Neural cell (in vitro differentiated cells): ENCODE measurements around the gene ERGIC3. TPM values are rescaled to one million over a fixed set of nuclear protein-coding genes. Genes with fewer than 3 reads are reported as not detected.

Experiments
- H2AFZ ChIP-seq: fragments of 200-600, 300-800 bp; sonication (generic), shearing (Covaris generic); 2 replicates; pipeline ENCODE4 v1.6.0; 2014; ENCODE audit warnings: low read depth, mild to moderate bottlenecking, antibody characterized with exemption, low read length, moderate library complexity
- H3F3A ChIP-seq: fragments of 200-600 bp; shearing (Covaris generic); 2 replicates; pipeline ENCODE4 v1.6.1; 2016; ENCODE audit warnings: mild to moderate bottlenecking, moderate library complexity, mixed read lengths, antibody characterized with exemption, low read length; ENCODE audit not compliant: insufficient read depth, poor library complexity, severe bottlenecking
- H3K27ac ChIP-seq: fragments of 200-600, 300-800 bp; sonication (generic), shearing (Covaris generic); 2 replicates; pipeline ENCODE4 v1.5.1; 2014; ENCODE audit warnings: mild to moderate bottlenecking, low read length, moderate library complexity
- H3K27me3 ChIP-seq: fragments of 300-800, 200-600 bp; sonication (generic), shearing (Covaris generic); 2 replicates; pipeline ENCODE4 v1.6.0; 2014; ENCODE audit warnings: mild to moderate bottlenecking, low read depth, low read length, moderate library complexity; ENCODE audit not compliant: insufficient read depth
- H3K36me3 ChIP-seq: fragments of 300-800, 200-600 bp; sonication (generic), shearing (Covaris generic); 2 replicates; pipeline ENCODE4 v1.5.1; 2014; ENCODE audit warnings: mild to moderate bottlenecking, antibody characterized with exemption, low read length, moderate library complexity; ENCODE audit not compliant: insufficient read depth
- H3K4me2 ChIP-seq: fragments of 300-800, 200-600 bp; sonication (generic), shearing (Covaris generic); 2 replicates; pipeline ENCODE4 v1.6.0; 2014; ENCODE audit warnings: mild to moderate bottlenecking, low read length
- H3K4me3 ChIP-seq: fragments of 300-800, 200-600 bp; sonication (generic), shearing (Covaris generic); 2 replicates; pipeline ENCODE4 v1.5.1; 2014; ENCODE audit warnings: mild to moderate bottlenecking, low read length, moderate library complexity
- H3K79me2 ChIP-seq: fragments of 200-600 bp; shearing (Covaris generic); replicated peaks from 2 replicates; pipeline ENCODE4 v1.6.0; 2014; ENCODE audit warnings: mild to moderate bottlenecking, low read length, moderate library complexity; ENCODE audit not compliant: insufficient read depth
- H3K9ac ChIP-seq: fragments of 300-800, 200-600 bp; sonication (generic), shearing (Covaris generic); 2 replicates; pipeline ENCODE4 v1.6.1; 2016; ENCODE audit warnings: mild to moderate bottlenecking, low read length, mixed read lengths
- H3K9me2 ChIP-seq: fragments of 200-600 bp; shearing (Covaris generic); 2 replicates; pipeline ENCODE4 v1.6.1; 2016; ENCODE audit warnings: mild to moderate bottlenecking, low read length, mixed read lengths; ENCODE audit not compliant: insufficient read depth
- H3K9me3 ChIP-seq: fragments of 200-600, 300-800 bp; sonication (generic), shearing (Covaris generic); 2 replicates; pipeline ENCODE4 v1.6.1; 2016; ENCODE audit warnings: mild to moderate bottlenecking, mixed run types, low read length, moderate library complexity, mixed read lengths
- H4K20me1 ChIP-seq: fragments of 200-600 bp; shearing (Covaris generic); 2 replicates; pipeline ENCODE4 v1.6.1; 2016; ENCODE audit warnings: mild to moderate bottlenecking, mixed run types; ENCODE audit not compliant: insufficient read depth
- CTCF ChIP-seq: fragments of 450-650 bp; IDR thresholded peaks from 2 replicates; pipeline ENCODE4 v1.5.1; 2014; ENCODE audit warnings: antibody characterized with exemption, mild to moderate bottlenecking, moderate library complexity; ENCODE audit not compliant: poor library complexity, severe bottlenecking
- EP300 ChIP-seq: fragments of 450-650 bp; conservative IDR thresholded peaks from 2 replicates; pipeline ENCODE4 v1.6.1; 2014; ENCODE audit warnings: antibody characterized with exemption, mild to moderate bottlenecking, moderate library complexity; ENCODE audit not compliant: poor library complexity, severe bottlenecking
- EZH2 ChIP-seq: fragments of 200-600, 300-800 bp; shearing (Covaris generic), sonication (generic); IDR thresholded peaks from 2 replicates; pipeline ENCODE4 v1.6.1; 2014; ENCODE audit warnings: antibody characterized with exemption, low read length, borderline replicate concordance, mild to moderate bottlenecking; ENCODE audit not compliant: insufficient read depth, poor library complexity, severe bottlenecking
- MXI1 ChIP-seq: fragments of 450-650 bp; conservative IDR thresholded peaks from 2 replicates; pipeline ENCODE4 v1.6.1; 2014; ENCODE audit warnings: antibody characterized with exemption, mild to moderate bottlenecking; ENCODE audit not compliant: poor library complexity, severe bottlenecking
- POLR2AphosphoS5 ChIP-seq: IDR thresholded peaks from 2 replicates; pipeline ENCODE4 v1.6.1; 2012
- RAD21 ChIP-seq: fragments of 450-650 bp; conservative IDR thresholded peaks from 2 replicates; pipeline ENCODE4 v1.6.1; 2014; ENCODE audit warnings: antibody characterized with exemption, mild to moderate bottlenecking, moderate library complexity
- REST ChIP-seq: IDR thresholded peaks from 2 replicates; pipeline ENCODE4 v1.6.1; 2012; ENCODE audit warnings: borderline replicate concordance
- SMC3 ChIP-seq: fragments of 450-650 bp; conservative IDR thresholded peaks from 2 replicates; pipeline ENCODE4 v1.6.1; 2014; ENCODE audit warnings: antibody characterized with exemption, mild to moderate bottlenecking, moderate library complexity; ENCODE audit not compliant: poor library complexity
- TAF1 ChIP-seq: IDR thresholded peaks from 2 replicates; pipeline ENCODE4 v1.6.1; 2012; ENCODE audit warnings: low read depth
- polyA plus RNA-seq: library from polyadenylated mRNA; depleted of rRNA; stranded (reverse); fragments of >200 nt; gene quantifications from 2 replicates; pipeline ENCODE4 v1.2.3, GENCODE V29; 2014

ERGIC3 gene
- polyA plus RNA-seq, 1 donor from 2014 or later: 385 TPM

GRCh38 chr20:35603695-35604448 is 62.0 kb downstream of the ERGIC3 start:
- TF ChIP-seq CTCF (no peak), EP300 (no peak), POLR2AphosphoS5 (no peak)
- H3K27me3 ChIP-seq: peaks cover 29% of the 10 kb centered on the region

DNA sequence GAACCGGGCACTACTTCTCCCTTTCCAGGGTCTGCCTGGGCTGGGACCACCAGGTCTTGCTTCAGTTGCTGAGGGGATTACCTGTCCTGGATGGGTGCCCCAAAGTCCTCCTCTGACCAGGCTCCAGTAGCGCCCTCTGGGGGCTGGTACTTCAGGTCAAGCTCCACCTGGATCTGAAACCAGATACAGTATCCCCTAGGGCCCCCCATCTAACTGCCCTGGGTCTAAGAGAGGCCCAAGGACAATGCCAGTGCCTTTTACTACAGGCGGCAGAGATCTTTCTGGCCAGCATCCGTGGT is 62.5 kb downstream of the ERGIC3 start:
- TF ChIP-seq EP300: no peak
- TF ChIP-seq RAD21: no peak
- TF ChIP-seq POLR2AphosphoS5: no peak
- TF ChIP-seq SMC3: no peak
- no peak for TF ChIP-seq EZH2
- TF ChIP-seq TAF1: no peak
- no peak for TF ChIP-seq CTCF
- TF ChIP-seq MXI1: no peak
- no peak for TF ChIP-seq REST
- H3K9me2 ChIP-seq: no peaks in the 10 kb centered on the region
- H3K9me3 ChIP-seq: no peaks in the 10 kb centered on the region
- no peaks in the 10 kb centered on the region for H3K79me2 ChIP-seq
- H3K4me2 ChIP-seq: no peak overlapping the region
- no peak overlapping the region for H2AFZ ChIP-seq
- no peak overlapping the region for H3K9ac ChIP-seq
- H3K36me3 ChIP-seq: no peaks in the 10 kb centered on the region
- H3K27me3 ChIP-seq: peaks cover 29% of the 10 kb centered on the region
- H3F3A ChIP-seq: no peaks in the 10 kb centered on the region
- H3K4me3 ChIP-seq: no peak overlapping the region
- no peaks in the 10 kb centered on the region for H4K20me1 ChIP-seq
- H3K27ac ChIP-seq: no peak overlapping the region

More at GRCh38 chr20:35603695-35604448, 62.0 kb downstream of the ERGIC3 start:
- H2AFZ ChIP-seq: no peak overlapping the region
- H3K36me3 ChIP-seq: no peaks in the 10 kb centered on the region
- H3K4me3 ChIP-seq: no peak overlapping the region
- no peak overlapping the region for H3K9ac ChIP-seq
- H3K9me3 ChIP-seq: no peaks in the 10 kb centered on the region
- H3F3A ChIP-seq: no peaks in the 10 kb centered on the region
- no peak overlapping the region for H3K27ac ChIP-seq
- H4K20me1 ChIP-seq: no peaks in the 10 kb centered on the region
- no peaks in the 10 kb centered on the region for H3K79me2 ChIP-seq
- H3K9me2 ChIP-seq: no peaks in the 10 kb centered on the region
- H3K4me2 ChIP-seq: no peak overlapping the region
